ENCODE measurements around the gene SOX2. TPM values are rescaled to one million over a fixed set of nuclear protein-coding genes. Genes with fewer than 3 reads are reported as not detected.

The SOX2 gene
- total RNA-seq (2022; extraction: Qiagen RNA extraction) = 0.45 to 0.53 TPM (median 0.49 TPM) in 5 replicates

GRCh38 chr3:181711325-181712135 lies at the start of gene SOX2:
SOX2 (plus strand) TSS chr3:181711925; CDS start chr3:181712361, 436 bp downstream.

Measured in A549 treated with Mapracorat at 1 μM for 4 hours (cell line).